HTERT RPE-1 (cell line): ENCODE measurements around the gene FCRL5.
"Not testable (repeated sequence)": the region's sequence is repeated elsewhere in the genome, so short reads cannot be mapped to it uniquely, and the experiment has no call there.

ENCODE experiments used
- in situ Hi-C: fragments of 300-500 bp; cut with MboI; formaldehyde crosslinking; loops from 4 replicates; pipeline ENCODE4 v1.14.3; 2020; ENCODE audit warnings: low sequenced_read_pairs

Gene FCRL5

DNA sequence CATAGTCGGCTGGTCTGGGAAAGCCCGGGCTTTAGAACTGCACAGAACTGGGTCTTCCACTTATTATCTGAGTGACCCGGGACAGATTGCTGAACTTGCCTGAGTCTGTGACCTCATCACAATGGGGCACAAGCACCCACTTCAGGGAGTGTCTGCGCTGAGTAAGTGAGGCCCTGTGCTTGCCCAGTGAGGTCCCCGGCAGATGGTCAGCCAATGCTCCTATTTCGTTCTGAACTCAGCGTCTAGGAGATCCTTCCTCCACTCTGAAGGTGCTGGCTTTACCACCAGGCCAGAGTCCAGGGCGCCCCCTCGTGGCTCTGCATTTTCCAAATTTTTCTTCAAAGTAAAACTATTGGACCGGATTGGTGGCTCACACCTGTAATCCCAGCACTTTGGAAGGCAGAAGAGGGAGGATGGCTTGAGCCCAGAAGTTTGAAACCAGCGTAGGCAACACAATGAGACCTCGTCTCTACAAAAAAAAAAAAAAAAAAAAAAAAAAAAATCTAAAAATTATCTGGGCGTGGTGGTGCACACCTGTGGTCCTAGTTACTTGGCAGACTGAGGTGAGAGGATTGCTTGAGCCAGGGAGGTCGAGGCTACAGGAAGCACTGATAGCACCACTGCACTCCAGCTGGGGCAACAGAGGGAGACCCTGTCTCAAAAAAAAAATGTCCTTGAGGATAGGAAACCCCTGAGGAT lies 61.7 kb downstream of the FCRL5 start:
- in situ Hi-C loops = no loop called here

- in situ Hi-C loops = no loop called here
Measured at GRCh38 chr1:157488156-157488555, 64.2 kb downstream of the FCRL5 start.

DNA sequence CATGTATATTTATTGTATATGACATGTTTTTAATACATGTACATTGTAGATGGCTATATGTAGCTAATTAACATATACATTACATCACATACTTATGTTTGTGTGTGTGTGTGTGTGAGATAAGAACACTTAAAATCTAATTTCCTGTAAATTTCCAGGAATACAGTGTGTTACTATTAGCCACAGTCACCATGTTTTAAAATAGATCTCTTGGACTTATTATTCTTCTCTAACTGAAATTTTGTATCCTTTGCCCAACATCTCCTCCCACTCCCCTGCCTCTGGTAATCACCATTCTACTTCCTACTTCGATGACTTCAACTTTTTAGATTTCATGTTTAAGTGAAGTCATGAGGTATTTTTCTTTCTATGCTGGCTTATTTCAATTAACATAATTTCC lies 64.8 kb downstream of the FCRL5 start:
- in situ Hi-C loops = no loop called here

GRCh38 chr1:157487096-157487495 lies 65.2 kb downstream of the FCRL5 start:
- in situ Hi-C loops = no loop called here

- in situ Hi-C loops = not testable (repeated sequence)
Measured at GRCh38 chr1:157486400-157486799, 65.9 kb downstream of the FCRL5 start.

- in situ Hi-C loops = no loop called here
Measured at GRCh38 chr1:157485793-157486192, 66.5 kb downstream of the FCRL5 start.

- in situ Hi-C loops = no loop called here
Measured at GRCh38 chr1:157484573-157484972, 67.7 kb downstream of the FCRL5 start.

DNA sequence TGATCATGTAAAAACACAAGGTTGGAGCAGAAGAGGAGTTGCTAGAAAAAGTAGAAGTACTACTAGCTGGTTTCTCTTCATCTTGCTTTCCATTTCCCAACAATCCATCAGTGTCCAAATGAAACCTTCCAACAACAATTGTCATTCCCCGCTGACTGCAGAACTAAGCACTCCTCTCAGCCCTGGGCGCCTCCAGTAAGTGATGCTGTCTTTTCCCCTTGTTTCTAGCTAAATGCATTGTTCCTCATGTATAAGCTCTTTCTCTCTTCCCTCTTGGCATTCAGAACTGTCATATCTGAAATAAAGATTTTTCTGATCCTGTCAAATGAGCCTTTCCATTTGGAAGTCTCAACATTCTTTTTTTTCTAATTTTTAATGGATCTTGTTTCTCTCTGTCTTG lies 68.7 kb downstream of the FCRL5 start:
- in situ Hi-C loops = no loop called here

DNA sequence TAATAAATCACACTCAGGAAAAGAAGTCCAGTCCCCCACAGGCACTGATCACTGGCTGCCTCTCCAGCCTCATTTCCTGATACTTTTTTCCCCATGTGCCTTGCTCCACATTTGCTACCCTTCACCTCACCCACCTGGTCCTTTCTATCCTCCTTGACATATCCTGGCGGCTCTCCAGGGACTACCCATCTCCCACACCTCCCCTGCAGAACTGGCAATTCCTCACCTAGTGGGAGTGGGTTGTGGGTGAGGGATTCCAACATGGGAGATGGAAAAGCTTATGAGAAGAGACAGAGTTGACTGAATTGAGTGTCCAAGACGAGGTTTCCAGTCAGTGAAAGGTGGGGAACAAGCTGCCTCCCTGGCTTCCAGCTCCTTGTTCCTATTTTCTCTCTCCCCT lies 69.6 kb downstream of the FCRL5 start:
- in situ Hi-C loops = no loop called here

DNA sequence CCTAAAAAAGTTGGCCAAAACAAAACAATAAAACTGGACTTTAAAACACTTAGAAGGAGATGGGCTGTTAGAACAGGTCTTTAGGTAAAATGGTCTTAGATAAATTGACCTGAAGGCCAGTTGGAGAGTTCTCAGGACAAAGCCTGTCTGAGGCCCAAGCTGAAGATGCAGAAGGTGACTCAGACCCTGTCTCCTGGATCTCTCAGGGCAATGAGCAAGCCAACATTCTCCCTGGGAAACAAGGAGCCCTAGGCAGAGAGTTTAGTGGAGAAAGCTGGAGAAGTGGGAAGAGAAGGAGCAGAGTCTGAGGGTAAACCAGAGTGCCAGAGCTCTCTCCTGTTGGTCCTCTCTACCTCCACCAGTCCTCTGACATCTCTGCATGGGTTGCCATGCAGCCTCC lies 70.1 kb downstream of the FCRL5 start:
- in situ Hi-C loops = no loop called here

GRCh38 chr1:157478030-157478429 lies 74.3 kb downstream of the FCRL5 start:
- in situ Hi-C loops = no loop called here

GRCh38 chr1:157477419-157477818 lies 74.9 kb downstream of the FCRL5 start:
- in situ Hi-C loops = no loop called here

DNA sequence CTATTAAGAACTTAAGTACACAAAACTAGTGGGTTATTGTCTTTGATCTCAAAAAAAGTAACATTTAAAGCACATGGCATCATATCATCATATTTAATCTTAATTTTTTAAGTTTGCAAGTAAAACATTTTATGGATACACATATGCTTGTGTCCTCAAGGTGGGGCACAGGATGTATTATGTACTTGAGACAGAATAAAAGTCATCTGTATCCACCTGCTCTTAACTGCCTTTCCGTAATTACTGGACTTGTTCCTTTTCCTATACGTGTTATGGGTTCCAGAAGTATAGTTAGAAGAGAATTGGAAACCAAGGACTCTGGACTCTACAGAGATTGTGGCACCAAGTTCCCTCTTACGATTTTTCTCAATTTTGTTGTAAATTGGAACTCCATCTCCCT lies 79.4 kb downstream of the FCRL5 start:
- in situ Hi-C loops = no loop called here

DNA sequence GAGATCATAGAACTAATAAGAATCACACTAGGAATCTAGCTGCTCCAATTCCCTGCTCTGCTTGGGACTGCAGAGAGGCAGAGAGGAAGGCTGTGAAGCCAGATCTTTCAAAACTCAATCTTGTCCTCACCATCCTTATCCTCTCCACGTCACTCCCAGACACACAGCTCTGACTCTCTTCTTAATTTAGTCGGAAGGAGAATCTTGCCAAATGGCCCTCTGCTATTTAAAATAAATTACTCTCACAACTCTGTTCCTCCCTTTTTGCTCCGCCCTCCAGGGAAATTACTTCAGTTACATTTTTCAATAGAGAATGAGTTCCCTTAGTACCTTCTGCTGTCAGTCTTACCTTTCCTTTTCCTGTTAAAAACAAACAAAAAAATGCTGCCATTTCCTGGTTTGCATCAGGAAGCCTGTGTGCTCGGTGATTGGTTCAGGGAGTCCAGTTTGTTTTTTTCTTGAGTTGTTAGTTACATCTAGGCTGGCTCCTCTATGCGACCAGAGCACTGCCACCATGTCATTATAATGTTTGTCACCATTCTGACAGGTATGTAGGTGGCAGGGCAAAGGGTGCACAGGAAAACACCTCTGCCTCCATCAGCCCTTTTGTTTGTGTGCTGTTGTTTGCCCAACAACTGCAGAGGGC lies 80.1 kb downstream of the FCRL5 start:
- in situ Hi-C loops = no loop called here

DNA sequence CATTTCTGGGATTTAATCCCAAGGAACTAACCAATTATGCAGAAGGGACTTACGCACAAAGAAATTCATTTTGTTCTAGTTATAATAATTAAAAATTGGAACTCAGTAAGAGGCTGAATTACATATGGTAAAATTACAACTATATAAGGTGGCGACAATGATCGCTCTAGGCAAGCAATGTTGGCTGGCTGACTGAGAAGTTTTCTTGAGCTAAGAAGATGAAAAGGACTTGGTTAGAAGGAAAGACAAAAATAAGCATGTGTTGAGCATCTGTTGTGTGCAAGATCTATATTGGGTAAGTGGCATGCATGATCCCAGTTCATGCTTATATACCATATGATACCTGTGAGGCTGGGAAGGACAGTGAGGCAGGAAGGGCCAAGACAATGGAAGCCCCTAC lies 80.8 kb downstream of the FCRL5 start:
- in situ Hi-C loops = no loop called here

DNA sequence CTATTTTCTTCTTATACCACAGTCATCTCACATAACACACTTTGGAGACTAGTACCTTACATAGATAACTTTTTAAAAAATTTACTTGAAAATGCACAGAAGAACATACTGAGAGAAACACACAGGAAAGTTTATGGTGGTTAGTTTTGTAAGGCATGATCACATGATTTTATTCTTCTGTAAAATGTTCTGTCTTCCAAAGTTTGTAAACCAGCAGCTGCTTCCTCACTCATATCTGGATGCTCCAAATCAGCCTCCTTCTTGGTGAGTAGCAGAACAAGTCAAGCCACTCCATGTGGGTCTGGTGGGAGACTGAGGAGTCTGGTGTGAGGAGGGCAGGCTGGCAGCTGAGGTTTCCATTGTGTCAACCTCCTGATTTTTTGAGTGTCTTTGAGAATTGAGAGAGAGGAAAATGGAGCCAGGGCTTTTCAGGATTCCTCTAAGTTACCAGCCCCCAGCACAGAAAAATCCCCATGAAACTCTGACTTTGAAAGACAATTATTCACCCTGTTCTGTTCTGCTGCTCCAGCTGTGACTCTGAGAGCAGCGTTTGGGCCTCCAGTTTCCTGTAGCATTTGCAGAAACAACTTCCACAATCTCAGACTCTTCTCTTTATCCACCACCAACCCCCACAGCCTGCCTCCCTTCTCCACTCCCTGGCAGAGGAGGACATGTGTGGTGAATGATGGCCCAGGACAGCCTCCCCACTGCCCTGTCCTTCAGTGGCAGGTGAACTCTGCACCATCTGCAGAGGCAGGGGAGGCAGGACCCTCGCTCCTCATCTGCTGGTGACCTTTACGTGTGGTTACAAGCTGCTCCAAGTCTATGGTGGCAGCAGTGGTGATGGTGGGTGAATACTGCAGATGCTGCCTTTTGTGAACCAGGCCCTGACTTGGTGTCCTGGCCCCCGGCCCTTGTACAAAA lies 82.3 kb downstream of the FCRL5 start:
- in situ Hi-C loops = no loop called here

- in situ Hi-C loops = no loop called here
Measured at GRCh38 chr1:157469300-157469699, 83.0 kb downstream of the FCRL5 start.

GRCh38 chr1:157466011-157466410 lies 86.3 kb downstream of the FCRL5 start:
- in situ Hi-C loops = no loop called here
